Keratinocyte (primary cell): Measurements from ENCODE around the gene PAQR8.

Experiments
- EZH2 ChIP-seq: IDR thresholded peaks from one replicate; pipeline ENCODE4 v1.6.1; 2012; ENCODE audit warnings: inconsistent platforms, mild to moderate bottlenecking, low read length, moderate library complexity
- TF ChIP-seq, protein P1 (sequence below), 3 experiments: IDR thresholded peaks in 1 of 3; conservative IDR thresholded peaks in 1 of 3; optimal IDR thresholded peaks in 1 of 3; 2 replicates in 2 of 3; 3 replicates in 1 of 3; pipeline versions ENCODE3 to v1.5.1; 2011; ENCODE audit warnings: low read length in 3 of 3, mild to moderate bottlenecking in 3 of 3, moderate library complexity in 2 of 3, control low read depth in 1 of 3, inconsistent platforms in 1 of 3; ENCODE audit not compliant: insufficient read depth in 2 of 3; ENCODE audit errors: extremely low read depth in 1 of 3

DNA sequence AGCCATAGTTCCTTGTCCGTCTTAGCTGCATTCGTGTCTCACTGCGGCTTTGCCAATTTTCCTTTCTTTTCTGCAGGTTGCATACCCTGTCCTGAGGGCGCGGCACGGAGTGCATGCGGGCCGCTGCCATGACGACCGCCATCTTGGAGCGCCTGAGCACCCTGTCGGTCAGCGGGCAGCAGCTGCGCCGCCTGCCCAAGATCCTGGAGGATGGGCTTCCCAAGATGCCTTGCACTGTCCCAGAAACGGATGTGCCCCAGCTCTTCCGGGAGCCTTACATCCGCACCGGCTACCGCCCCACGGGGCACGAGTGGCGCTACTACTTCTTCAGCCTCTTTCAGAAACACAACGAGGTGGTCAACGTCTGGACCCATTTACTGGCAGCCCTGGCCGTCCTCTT is 41.1 kb downstream of the PAQR8 start:
- TF ChIP-seq, protein P1, sequence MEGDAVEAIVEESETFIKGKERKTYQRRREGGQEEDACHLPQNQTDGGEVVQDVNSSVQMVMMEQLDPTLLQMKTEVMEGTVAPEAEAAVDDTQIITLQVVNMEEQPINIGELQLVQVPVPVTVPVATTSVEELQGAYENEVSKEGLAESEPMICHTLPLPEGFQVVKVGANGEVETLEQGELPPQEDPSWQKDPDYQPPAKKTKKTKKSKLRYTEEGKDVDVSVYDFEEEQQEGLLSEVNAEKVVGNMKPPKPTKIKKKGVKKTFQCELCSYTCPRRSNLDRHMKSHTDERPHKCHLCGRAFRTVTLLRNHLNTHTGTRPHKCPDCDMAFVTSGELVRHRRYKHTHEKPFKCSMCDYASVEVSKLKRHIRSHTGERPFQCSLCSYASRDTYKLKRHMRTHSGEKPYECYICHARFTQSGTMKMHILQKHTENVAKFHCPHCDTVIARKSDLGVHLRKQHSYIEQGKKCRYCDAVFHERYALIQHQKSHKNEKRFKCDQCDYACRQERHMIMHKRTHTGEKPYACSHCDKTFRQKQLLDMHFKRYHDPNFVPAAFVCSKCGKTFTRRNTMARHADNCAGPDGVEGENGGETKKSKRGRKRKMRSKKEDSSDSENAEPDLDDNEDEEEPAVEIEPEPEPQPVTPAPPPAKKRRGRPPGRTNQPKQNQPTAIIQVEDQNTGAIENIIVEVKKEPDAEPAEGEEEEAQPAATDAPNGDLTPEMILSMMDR (optimal IDR thresholded peaks at IDR 0.05 in 1 of 3, IDR thresholded peaks at IDR 0.05 in 1 of 3, conservative IDR thresholded peaks at IDR 0.05 in 1 of 3; ENCODE audit: extremely low read depth in 1 of 3, insufficient read depth in 2 of 3, low read length in 3 of 3), result no peak
- TF ChIP-seq EZH2, result no peak
